GM12891 (cell line): ENCODE data around the gene RTBDN.

Experiments used
- DNase-seq: peaks from one replicate; pipeline ENCODE4 v3.0.0; 2011; ENCODE audit warnings: low spot score; ENCODE audit not compliant: insufficient read length
- FAIRE-seq: peaks from 2 replicates; lab custom pipeline; 2011; peaks lifted over from hg19 to GRCh38; lab: Jason Lieb, UNC
- PAX5 ChIP-seq: IDR thresholded peaks from 2 replicates; pipeline ENCODE4 v1.6.1; 2011; ENCODE audit warnings: low read length, moderate library complexity, mild to moderate bottlenecking; ENCODE audit not compliant: insufficient read depth, severe bottlenecking
- POLR2A ChIP-seq: IDR thresholded peaks from 2 replicates; pipeline ENCODE4 v1.6.1; 2011; ENCODE audit warnings: low read depth, low read length, control low read depth
- POLR2AphosphoS5 ChIP-seq: IDR thresholded peaks from 2 replicates; pipeline ENCODE4 v1.6.1; 2011; ENCODE audit warnings: low read depth, low read length, control low read depth
- POU2F2 ChIP-seq: IDR thresholded peaks from 2 replicates; pipeline ENCODE4 v1.6.1; 2011; ENCODE audit warnings: low read depth, mild to moderate bottlenecking, control low read depth, low read length, moderate library complexity
- SPI1 ChIP-seq: IDR thresholded peaks from 2 replicates; pipeline ENCODE4 v1.6.1; 2011; ENCODE audit warnings: low read depth, low read length, control low read depth
- TAF1 ChIP-seq: IDR thresholded peaks from 2 replicates; pipeline ENCODE4 v1.6.1; 2011; ENCODE audit warnings: low read depth, low read length, control low read depth

Gene RTBDN

GRCh38 chr19:12793290-12794195, 40.8 kb downstream of the RTBDN start:
- FAIRE-seq (peak; percentile 96), DNase-seq (peak; percentile 86)
- TF ChIP-seq POLR2AphosphoS5 (peak; percentile 94), SPI1 (no peak), PAX5 (peak; percentile 10), POLR2A (peak; percentile 85), TAF1 (peak; percentile 18; the same call in 1 of the 2 replicates), POU2F2 (peak; percentile 85; the same call in 1 of the 2 replicates)

DNA sequence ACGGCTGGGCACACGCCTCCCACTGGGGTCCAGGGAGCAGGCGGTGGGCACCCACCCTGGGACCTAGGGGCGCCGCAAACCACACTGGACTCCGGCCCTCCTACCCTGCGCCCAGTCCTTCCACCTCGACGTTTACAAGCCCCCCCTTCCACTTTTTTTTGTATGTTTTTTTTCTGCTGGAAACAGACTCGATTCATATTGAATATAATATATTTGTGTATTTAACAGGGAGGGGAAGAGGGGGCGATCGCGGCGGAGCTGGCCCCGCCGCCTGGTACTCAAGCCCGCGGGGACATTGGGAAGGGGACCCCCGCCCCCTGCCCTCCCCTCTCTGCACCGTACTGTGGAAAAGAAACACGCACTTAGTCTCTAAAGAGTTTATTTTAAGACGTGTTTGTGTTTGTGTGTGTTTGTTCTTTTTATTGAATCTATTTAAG, 41.5 kb downstream of the RTBDN start:
- no peak for DNase-seq
- no peak for FAIRE-seq

GRCh38 chr19:12792051-12792852, 42.1 kb downstream of the RTBDN start:
- TF ChIP-seq SPI1 (0 out of 2 replicates have a peak, but pooled peaks have one; percentile 18), TAF1 (peak; percentile 42; the same call in 1 of the 2 replicates), POLR2A (peak; percentile 81; the same call in 1 of the 2 replicates), POLR2AphosphoS5 (peak; percentile 87; the same call in 1 of the 2 replicates), POU2F2 (no peak), PAX5 (no peak)
- DNase-seq = no peak
- FAIRE-seq = peak; percentile 84

More for the DNA sequence above, 41.5 kb downstream of the RTBDN start:
- TF ChIP-seq PAX5 = no peak
- no peak for TF ChIP-seq POLR2A
- no peak for TF ChIP-seq SPI1
- TF ChIP-seq POLR2AphosphoS5 = no peak
- no peak for TF ChIP-seq TAF1

DNA sequence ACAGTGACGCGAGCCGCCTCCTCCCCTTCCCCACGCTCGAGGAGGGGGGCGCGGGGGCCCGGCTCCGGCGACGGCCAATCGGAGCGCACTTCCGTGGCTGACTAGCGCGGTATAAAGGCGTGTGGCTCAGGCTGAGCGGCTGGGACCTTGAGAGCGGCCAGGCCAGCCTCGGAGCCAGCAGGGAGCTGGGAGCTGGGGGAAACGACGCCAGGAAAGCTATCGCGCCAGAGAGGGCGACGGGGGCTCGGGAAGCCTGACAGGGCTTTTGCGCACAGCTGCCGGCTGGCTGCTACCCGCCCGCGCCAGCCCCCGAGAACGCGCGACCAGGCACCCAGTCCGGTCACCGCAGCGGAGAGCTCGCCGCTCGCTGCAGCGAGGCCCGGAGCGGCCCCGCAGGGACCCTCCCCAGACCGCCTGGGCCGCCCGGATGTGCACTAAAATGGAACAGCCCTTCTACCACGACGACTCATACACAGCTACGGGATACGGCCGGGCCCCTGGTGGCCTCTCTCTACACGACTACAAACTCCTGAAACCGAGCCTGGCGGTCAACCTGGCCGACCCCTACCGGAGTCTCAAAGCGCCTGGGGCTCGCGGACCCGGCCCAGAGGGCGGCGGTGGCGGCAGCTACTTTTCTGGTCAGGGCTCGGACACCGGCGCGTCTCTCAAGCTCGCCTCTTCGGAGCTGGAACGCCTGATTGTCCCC, 42.9 kb downstream of the RTBDN start, which contains the start of gene JUNB:
JUNB (plus strand) TSS at position 142 of the 706 bp plus-strand sequence; CDS start at position 428, 286 bp downstream.
- FAIRE-seq (peak; percentile 95), DNase-seq (no peak)
- peak; percentile 99 for TF ChIP-seq POU2F2
- peak; percentile 54 for TF ChIP-seq SPI1
- peak; percentile 100 for TF ChIP-seq POLR2AphosphoS5
- peak; percentile 64 for TF ChIP-seq PAX5
- TF ChIP-seq POLR2A = peak; percentile 100
- TF ChIP-seq TAF1 = peak; percentile 98

- DNase-seq (no peak), FAIRE-seq (no peak)
- TF ChIP-seq POLR2A = no peak
- TF ChIP-seq TAF1 = no peak
- no peak for TF ChIP-seq POLR2AphosphoS5
- no peak for TF ChIP-seq SPI1
- TF ChIP-seq PAX5 = no peak
- TF ChIP-seq POU2F2 = no peak
Observed at GRCh38 chr19:12790628-12791344, 43.6 kb downstream of the RTBDN start.

DNA sequence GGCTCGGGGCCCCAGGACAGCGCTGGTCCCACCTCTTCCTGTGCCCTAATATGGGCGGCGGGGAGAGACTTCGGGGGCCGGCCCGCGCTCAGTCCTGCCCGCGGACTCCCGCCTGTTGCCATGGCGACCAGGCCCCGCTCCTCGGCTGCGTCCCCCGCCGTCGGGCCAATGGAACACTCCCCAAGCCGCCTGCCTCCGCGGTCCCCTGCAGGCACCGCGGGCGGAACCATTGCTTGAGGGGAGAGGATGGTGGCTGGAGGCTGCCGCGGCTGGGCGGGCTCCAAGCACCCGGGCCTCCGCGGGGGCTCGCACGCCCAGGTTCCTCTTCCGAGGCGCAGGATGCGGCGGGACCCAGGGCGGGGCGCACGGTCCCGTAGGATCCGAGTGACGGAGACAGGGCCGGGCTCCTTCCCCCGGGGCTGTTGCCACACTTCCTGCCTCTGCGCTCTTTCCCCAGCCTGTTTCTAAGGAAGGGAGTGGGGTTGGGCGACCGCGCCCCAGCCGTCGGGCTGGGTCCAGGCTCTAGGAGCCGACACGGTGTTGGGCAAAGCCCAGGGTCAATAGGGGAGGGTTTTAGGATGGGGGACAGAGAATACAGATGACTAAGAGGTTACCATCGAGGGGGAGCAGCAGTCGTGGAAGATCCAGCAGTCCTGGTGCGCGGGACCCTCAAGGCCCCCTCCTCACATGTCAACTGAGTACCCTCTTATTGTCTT, 44.3 kb downstream of the RTBDN start:
- DNase-seq (peak; percentile 89), FAIRE-seq (peak; percentile 80)
- TF ChIP-seq SPI1 (peak; percentile 32; the same call in 1 of the 2 replicates), POU2F2 (0 out of 2 replicates have a peak, but pooled peaks have one; percentile 21), TAF1 (peak; percentile 50), POLR2A (no peak), PAX5 (peak; percentile 30), POLR2AphosphoS5 (peak; percentile 64; the same call in 1 of the 2 replicates)

GRCh38 chr19:12789098-12789903, 45.1 kb downstream of the RTBDN start:
- no peak for FAIRE-seq

More at GRCh38 chr19:12789098-12789903, 45.1 kb downstream of the RTBDN start:
- no peak for DNase-seq
- TF ChIP-seq SPI1 (no peak), TAF1 (0 out of 2 replicates have a peak, but pooled peaks have one; percentile 9)
